Thyroid gland (tissue), 4 donors: ENCODE measurements around the gene ITGAD. TPM values are rescaled to one million over a fixed set of nuclear protein-coding genes. Genes with fewer than 3 reads are reported as not detected.
A peak's percentile ranks its signal among the peaks of the same experiment; 100 is the strongest.

Source experiments
- DNase-seq, 2 donors: peaks; one replicate each; pipeline ENCODE4 v3.0.0-alpha.2; 2019
- H3K27ac ChIP-seq, 3 donors: fragments of 200-600 bp; sonication (generic); 1 replicate in 2 of 3; 2 replicates in 1 of 3; pipeline ENCODE4 v1.5.1; 2016 to 2019; ENCODE audit warnings: mild to moderate bottlenecking in 1 of 3, moderate library complexity in 1 of 3
- H3K27me3 ChIP-seq: fragments of 200-600 bp; sonication (generic); one replicate; pipeline ENCODE4 v1.5.1; 2019
- H3K36me3 ChIP-seq, 2 donors: fragments of 200-600 bp; sonication (generic); one replicate each; pipeline ENCODE4 v1.5.1; 2016 to 2019
- H3K4me1 ChIP-seq, 2 donors: fragments of 200-600 bp; sonication (generic); one replicate each; pipeline ENCODE4 v1.5.1; 2017 to 2019
- H3K4me3 ChIP-seq, 3 donors: fragments of 200-600 bp; sonication (generic); replicated peaks in 1 of 3; 1 replicate in 2 of 3; 2 replicates in 1 of 3; pipeline ENCODE4 v1.5.1; 2016; ENCODE audit warnings: mild to moderate bottlenecking in 1 of 3
- H3K9me3 ChIP-seq: fragments of 200-600 bp; sonication (generic); one replicate; pipeline ENCODE4 v1.5.1; 2017
- CTCF ChIP-seq, 6 experiments: fragments of 200-600 bp in 3 of 6; fragments of 450-650 bp in 3 of 6; sonication (generic) in 3 of 6; IDR thresholded peaks; one replicate each; pipeline ENCODE4 v1.5.1; 2016 to 2019; ENCODE audit warnings: antibody characterized with exemption in 6 of 6, mild to moderate bottlenecking in 2 of 6, inconsistent platforms in 1 of 6, moderate library complexity in 1 of 6
- POLR2A ChIP-seq, 2 donors: fragments of 450-650 bp; IDR thresholded peaks; one replicate each; pipeline ENCODE4 v1.6.1; 2017; ENCODE audit warnings: antibody characterized with exemption in 2 of 2, mild to moderate bottlenecking in 2 of 2, moderate library complexity in 1 of 2
- WGBS, 2 donors: methylation state at CpG; one replicate each; pipeline ENCODE4 v1.1.5; 2017; 5-methylcytosine and 5-hydroxymethylcytosine counted together
- intact Hi-C: fragments of 100-400 bp; cut with DNase I; formaldehyde crosslinking; loops from one replicate; pipeline ENCODE4 v1.15.1; 2023
- total RNA-seq, 4 donors: library from RNA; depleted of rRNA; stranded (reverse); fragments of >200 nt; gene quantifications; one replicate each; pipeline ENCODE4 v1.2.3, GENCODE V29; 2016

Gene ITGAD
- total RNA-seq, 4 donors from 2014 or later = not detected

GRCh38 chr16:31460582-31461002 is 67.5 kb downstream of the ITGAD start:
- Histone ChIP-seq H3K4me3 (no peak overlapping the region), H3K4me1 (peaks cover 25 to 30% of the 10 kb centered on the region in 2 donors), H3K36me3 (peaks cover 16 to 22% of the 10 kb centered on the region in 2 donors), H3K27ac (peak overlapping the region in 2 of 3 donors; percentile 57 to 75), H3K27me3 (no peaks in the 10 kb centered on the region), H3K9me3 (no peaks in the 10 kb centered on the region)
- intact Hi-C loops = loop anchor here (10.0 kb wide), 1 partner anchor 276 kb away; the partner anchor contains the start of gene FUS
- 56 to 58% methylated on average over 8 of the region's 8 CpGs for WGBS, 2 donors
- DNase-seq = no peak
- TF ChIP-seq CTCF (IDR thresholded peaks at IDR 0.05) (peak in 5 of 6 experiments; percentile 5 to 47 (median 28)), POLR2A (IDR thresholded peaks at IDR 0.05) (no peak)

- H3K9me3 ChIP-seq = no peaks in the 10 kb centered on the region
- H3K4me1 ChIP-seq = peaks cover 23 to 26% of the 10 kb centered on the region in 2 donors
- intact Hi-C loops = loop anchor here (10.0 kb wide), 1 partner anchor 277 kb away; the partner anchor contains the start of gene FUS
- DNase-seq = no peak
- no peak for TF ChIP-seq CTCF (IDR thresholded peaks at IDR 0.05)
- TF ChIP-seq POLR2A (IDR thresholded peaks at IDR 0.05) = no peak
- H3K4me3 ChIP-seq = no peak overlapping the region
- H3K36me3 ChIP-seq = peaks cover 22% of the 10 kb centered on the region in 2 donors
- WGBS, 2 donors = 90 to 92% methylated on average over 9 to 10 of the region's 10 CpGs
- no peaks in the 10 kb centered on the region for H3K27me3 ChIP-seq
- no peak overlapping the region for H3K27ac ChIP-seq
These were observed 68.2 kb downstream of the ITGAD start for GRCh38 chr16:31461201-31461920.

GRCh38 chr16:31461921-31462804 is 69.0 kb downstream of the ITGAD start:
- intact Hi-C loops = loop anchor here (10.0 kb wide), 1 partner anchor 277 kb away; the partner anchor contains the start of gene FUS
- WGBS, 2 donors = 91 to 96% methylated on average over 21 to 25 of the region's 35 CpGs
- H3K27ac ChIP-seq = no peak overlapping the region
- TF ChIP-seq POLR2A (IDR thresholded peaks at IDR 0.05) = no peak
- no peak for TF ChIP-seq CTCF (IDR thresholded peaks at IDR 0.05)
- no peaks in the 10 kb centered on the region for H3K27me3 ChIP-seq
- no peak for DNase-seq
- no peaks in the 10 kb centered on the region for H3K9me3 ChIP-seq
- H3K4me3 ChIP-seq = no peak overlapping the region
- peaks cover 22 to 23% of the 10 kb centered on the region in 2 donors for H3K36me3 ChIP-seq
- H3K4me1 ChIP-seq = peaks cover 15 to 18% of the 10 kb centered on the region in 2 donors

- DNase-seq = no peak
- WGBS, 2 donors = 96 to 97% methylated on average over 33 of the region's 36 CpGs
- Histone ChIP-seq H3K9me3 (no peaks in the 10 kb centered on the region), H3K4me1 (peaks cover 6 to 9% of the 10 kb centered on the region in 2 donors), H3K27ac (no peak overlapping the region), H3K27me3 (no peaks in the 10 kb centered on the region), H3K4me3 (no peak overlapping the region), H3K36me3 (peaks cover 22 to 23% of the 10 kb centered on the region in 2 donors)
- no peak for TF ChIP-seq CTCF (IDR thresholded peaks at IDR 0.05)
- no peak for TF ChIP-seq POLR2A (IDR thresholded peaks at IDR 0.05)
- intact Hi-C loops = loop anchor here (10.0 kb wide), 1 partner anchor 280 kb away; the partner anchor contains the start of gene FUS
These were observed 71.2 kb downstream of the ITGAD start for GRCh38 chr16:31464348-31464769.
